Nephron (organoid): ENCODE results near the gene FTH1.
A peak's percentile ranks its signal among the peaks of the same experiment; 100 is the strongest.

Source experiments
- H3K27ac Mint-ChIP-seq, 3 experiments: 2 replicates each; pipeline ENCODE4 v1.8.0; 2020; ENCODE audit warnings: mixed read lengths in 3 of 3, mild to moderate bottlenecking in 2 of 3, moderate library complexity in 1 of 3
- H3K27me3 Mint-ChIP-seq: 2 replicates; pipeline ENCODE4 v1.8.0; 2021; ENCODE audit warnings: low read depth, mild to moderate bottlenecking, moderate library complexity, mixed read lengths
- H3K36me3 Mint-ChIP-seq: 2 replicates; pipeline ENCODE4 v1.8.0; 2020; ENCODE audit warnings: low read depth, mixed read lengths
- H3K4me1 Mint-ChIP-seq: 2 replicates; pipeline ENCODE4 v1.8.0; 2020; ENCODE audit warnings: mixed read lengths
- H3K4me3 Mint-ChIP-seq, 3 experiments: 2 replicates each; pipeline ENCODE4 v1.8.0; 2020; ENCODE audit warnings: mild to moderate bottlenecking in 3 of 3, mixed read lengths in 3 of 3, moderate library complexity in 2 of 3
- H3K9me3 Mint-ChIP-seq: 2 replicates; pipeline ENCODE4 v1.8.0; 2020; ENCODE audit warnings: mixed read lengths
- TF ChIP-seq, protein P1 (sequence below), 3 experiments: fragments of 200-600 bp; sonication (generic); IDR thresholded peaks; one replicate each; pipeline ENCODE4 v1.5.0; 2021; ENCODE audit warnings: antibody characterized with exemption in 3 of 3; ENCODE audit not compliant: unreplicated experiment in 3 of 3

The FTH1 gene

DNA sequence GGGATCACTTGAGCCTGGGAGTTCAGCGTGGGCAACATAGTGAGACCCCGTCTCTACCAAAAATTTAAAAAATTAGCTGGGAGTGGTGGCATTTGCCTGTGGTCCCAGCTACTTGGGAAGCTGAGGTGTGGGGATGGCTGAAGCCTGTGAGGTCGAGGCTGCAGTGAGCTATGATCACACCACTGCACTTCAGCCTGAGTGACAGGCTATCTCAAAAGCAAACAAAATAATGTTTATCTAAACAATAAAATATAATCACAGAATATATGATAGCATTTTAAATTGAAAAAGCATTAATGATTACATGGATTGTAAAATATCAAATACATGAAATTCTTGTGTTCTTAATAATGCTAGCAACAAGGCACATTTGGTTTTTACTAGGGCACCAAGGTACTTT, 14.6 kb downstream of the FTH1 start:
- H3K4me3 Mint-ChIP-seq: no peak overlapping the region
- H3K27ac Mint-ChIP-seq: no peak overlapping the region
- H3K9me3 Mint-ChIP-seq: no peaks in the 10 kb centered on the region
- TF ChIP-seq, protein P1, sequence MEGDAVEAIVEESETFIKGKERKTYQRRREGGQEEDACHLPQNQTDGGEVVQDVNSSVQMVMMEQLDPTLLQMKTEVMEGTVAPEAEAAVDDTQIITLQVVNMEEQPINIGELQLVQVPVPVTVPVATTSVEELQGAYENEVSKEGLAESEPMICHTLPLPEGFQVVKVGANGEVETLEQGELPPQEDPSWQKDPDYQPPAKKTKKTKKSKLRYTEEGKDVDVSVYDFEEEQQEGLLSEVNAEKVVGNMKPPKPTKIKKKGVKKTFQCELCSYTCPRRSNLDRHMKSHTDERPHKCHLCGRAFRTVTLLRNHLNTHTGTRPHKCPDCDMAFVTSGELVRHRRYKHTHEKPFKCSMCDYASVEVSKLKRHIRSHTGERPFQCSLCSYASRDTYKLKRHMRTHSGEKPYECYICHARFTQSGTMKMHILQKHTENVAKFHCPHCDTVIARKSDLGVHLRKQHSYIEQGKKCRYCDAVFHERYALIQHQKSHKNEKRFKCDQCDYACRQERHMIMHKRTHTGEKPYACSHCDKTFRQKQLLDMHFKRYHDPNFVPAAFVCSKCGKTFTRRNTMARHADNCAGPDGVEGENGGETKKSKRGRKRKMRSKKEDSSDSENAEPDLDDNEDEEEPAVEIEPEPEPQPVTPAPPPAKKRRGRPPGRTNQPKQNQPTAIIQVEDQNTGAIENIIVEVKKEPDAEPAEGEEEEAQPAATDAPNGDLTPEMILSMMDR (IDR thresholded peaks at IDR 0.05; ENCODE audit: unreplicated experiment in 3 of 3): no peak
- H3K36me3 Mint-ChIP-seq: peaks cover under 1% of the 10 kb centered on the region
- H3K27me3 Mint-ChIP-seq: peaks cover 12% of the 10 kb centered on the region
- peaks cover 11% of the 10 kb centered on the region for H3K4me1 Mint-ChIP-seq

DNA sequence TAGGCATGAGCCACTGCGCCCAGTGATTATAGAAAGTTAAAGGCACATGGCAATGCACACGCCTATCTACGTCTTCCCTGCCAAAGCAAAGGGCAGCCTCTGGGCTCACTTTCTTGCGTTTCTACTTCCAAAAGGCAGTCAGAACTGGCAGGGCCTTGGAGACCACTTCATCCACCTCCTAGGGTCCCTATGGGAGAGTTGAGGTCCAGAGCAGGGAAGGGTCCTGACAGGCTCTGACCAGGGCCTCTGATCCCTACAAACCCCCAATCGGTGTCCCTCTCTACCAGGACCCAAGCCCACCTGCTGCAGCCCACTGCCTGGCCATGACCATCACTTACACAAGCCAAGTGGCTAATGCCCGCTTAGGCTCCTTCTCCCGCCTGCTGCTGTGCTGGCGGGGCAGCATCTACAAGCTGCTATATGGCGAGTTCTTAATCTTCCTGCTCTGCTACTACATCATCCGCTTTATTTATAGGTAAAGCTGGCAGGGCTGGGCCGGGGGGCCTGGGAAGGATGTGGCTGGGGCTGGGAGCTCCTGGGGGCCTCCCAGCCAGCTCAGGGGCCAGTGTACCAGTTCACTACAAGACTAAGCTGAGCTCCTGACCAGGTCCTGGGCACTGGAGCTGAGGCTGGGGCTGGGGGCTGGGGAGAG, 15.8 kb downstream of the FTH1 start:
- no peaks in the 10 kb centered on the region for H3K9me3 Mint-ChIP-seq
- peaks cover 23% of the 10 kb centered on the region for H3K4me1 Mint-ChIP-seq
- peaks cover 12% of the 10 kb centered on the region for H3K27me3 Mint-ChIP-seq
- TF ChIP-seq, protein P1 (IDR thresholded peaks at IDR 0.05; ENCODE audit: unreplicated experiment in 3 of 3): no peak
- no peak overlapping the region for H3K27ac Mint-ChIP-seq
- H3K36me3 Mint-ChIP-seq: no peaks in the 10 kb centered on the region
- H3K4me3 Mint-ChIP-seq: no peak overlapping the region

DNA sequence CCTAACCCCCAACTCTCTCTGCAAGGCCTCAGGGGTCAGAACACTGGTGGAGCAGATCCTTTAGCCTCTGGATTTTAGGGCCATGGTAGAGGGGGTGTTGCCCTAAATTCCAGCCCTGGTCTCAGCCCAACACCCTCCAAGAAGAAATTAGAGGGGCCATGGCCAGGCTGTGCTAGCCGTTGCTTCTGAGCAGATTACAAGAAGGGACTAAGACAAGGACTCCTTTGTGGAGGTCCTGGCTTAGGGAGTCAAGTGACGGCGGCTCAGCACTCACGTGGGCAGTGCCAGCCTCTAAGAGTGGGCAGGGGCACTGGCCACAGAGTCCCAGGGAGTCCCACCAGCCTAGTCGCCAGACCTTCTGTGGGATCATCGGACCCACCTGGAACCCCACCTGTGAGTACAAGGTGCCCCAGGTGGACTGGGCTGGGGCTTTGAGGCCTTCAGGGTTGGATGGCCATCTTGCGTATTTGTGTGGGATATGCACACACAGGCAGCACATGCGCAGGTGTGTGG, 17.3 kb downstream of the FTH1 start, which contains the start of gene BEST1:
Gene BEST1, plus strand, starts transcription at position 317 of the 513 bp plus-strand sequence. CDS start 1,456 bp downstream, outside the sequence.
- Mint-ChIP-seq H3K36me3 (no peaks in the 10 kb centered on the region), H3K27me3 (peaks cover 4% of the 10 kb centered on the region), H3K4me1 (peaks cover 23% of the 10 kb centered on the region), H3K9me3 (no peaks in the 10 kb centered on the region), H3K27ac (peak within 1 kb of the TSS; percentile 31 to 53 (median 40)), H3K4me3 (no peak within 1 kb of the TSS)
- TF ChIP-seq, protein P1 (IDR thresholded peaks at IDR 0.05; ENCODE audit: unreplicated experiment in 3 of 3): no peak

DNA sequence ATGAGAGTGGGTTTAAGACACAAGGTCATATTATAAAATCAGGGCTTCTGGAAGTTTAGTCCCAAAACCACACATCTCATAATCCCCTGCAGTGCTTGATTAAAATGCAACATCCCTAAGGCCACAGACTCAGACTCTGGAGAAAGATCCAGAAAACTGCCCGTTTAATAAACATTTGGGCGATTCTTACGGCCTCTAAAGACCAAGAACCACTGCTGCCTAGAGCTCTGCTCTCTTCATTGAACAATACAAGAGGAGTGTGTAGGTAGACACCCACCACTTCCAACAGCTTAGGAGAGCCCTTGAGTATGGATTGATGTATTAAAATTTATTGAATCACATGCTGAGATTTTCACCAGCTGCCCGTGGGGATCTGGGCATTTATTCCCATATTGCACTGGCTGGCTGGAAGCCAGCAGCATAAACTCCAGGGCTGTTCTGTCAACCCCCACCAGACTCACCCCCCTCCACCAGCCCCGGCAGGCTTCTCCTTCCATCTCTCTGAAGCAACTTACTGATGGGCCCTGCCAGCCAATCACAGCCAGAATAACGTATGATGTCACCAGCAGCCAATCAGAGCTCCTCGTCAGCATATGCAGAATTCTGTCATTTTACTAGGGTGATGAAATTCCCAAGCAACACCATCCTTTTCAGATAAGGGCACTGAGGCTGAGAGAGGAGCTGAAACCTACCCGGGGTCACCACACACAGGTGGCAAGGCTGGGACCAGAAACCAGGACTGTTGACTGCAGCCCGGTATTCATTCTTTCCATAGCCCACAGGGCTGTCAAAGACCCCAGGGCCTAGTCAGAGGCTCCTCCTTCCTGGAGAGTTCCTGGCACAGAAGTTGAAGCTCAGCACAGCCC, 18.0 kb downstream of the FTH1 start:
- Mint-ChIP-seq H3K9me3 (no peaks in the 10 kb centered on the region), H3K4me3 (no peak overlapping the region), H3K4me1 (peaks cover 23% of the 10 kb centered on the region), H3K27ac (peak overlapping the region; percentile 31 to 53 (median 40)), H3K27me3 (peaks cover 1% of the 10 kb centered on the region), H3K36me3 (no peaks in the 10 kb centered on the region)
- TF ChIP-seq, protein P1 (IDR thresholded peaks at IDR 0.05; ENCODE audit: unreplicated experiment in 3 of 3): no peak

DNA sequence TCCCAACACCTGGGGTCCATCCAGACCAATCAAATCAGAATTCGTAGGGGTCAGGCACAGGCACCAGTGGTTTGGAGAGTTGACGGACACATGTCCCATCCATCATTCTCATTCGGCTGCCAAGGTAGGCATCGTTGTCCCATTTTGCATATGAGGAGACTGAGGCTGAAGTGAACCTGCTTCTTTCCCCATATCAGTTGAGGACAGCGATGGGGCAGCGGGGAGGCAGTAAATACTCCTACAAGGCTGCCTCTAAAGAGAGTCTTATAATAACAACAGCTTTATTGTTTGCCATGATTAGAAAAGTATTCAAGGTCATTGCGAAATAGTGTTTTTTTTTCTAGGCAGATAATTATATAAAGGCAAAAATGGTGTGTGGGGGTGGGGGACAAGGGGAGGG, 18.9 kb downstream of the FTH1 start:
- Mint-ChIP-seq H3K4me3 (no peak overlapping the region), H3K36me3 (no peaks in the 10 kb centered on the region), H3K27ac (peak overlapping the region in 1 of 3 experiments; percentile 53), H3K27me3 (no peaks in the 10 kb centered on the region), H3K9me3 (no peaks in the 10 kb centered on the region), H3K4me1 (peaks cover 23% of the 10 kb centered on the region)
- TF ChIP-seq, protein P1 (IDR thresholded peaks at IDR 0.05; ENCODE audit: unreplicated experiment in 3 of 3): no peak
